GM12873 (cell line): ENCODE data around the gene ESYT2.

ENCODE experiments used
- TF ChIP-seq, protein P1 (sequence below): IDR thresholded peaks from 2 replicates; pipeline ENCODE4 v1.5.1; 2012; ENCODE audit warnings: low read depth, mild to moderate bottlenecking, moderate library complexity, low read length, control low read depth; ENCODE audit not compliant: insufficient read depth; ENCODE audit errors: missing control alignments

Gene ESYT2

GRCh38 chr7:158847451-158847866, 18.1 kb upstream of the ESYT2 start:
- TF ChIP-seq, protein P1, sequence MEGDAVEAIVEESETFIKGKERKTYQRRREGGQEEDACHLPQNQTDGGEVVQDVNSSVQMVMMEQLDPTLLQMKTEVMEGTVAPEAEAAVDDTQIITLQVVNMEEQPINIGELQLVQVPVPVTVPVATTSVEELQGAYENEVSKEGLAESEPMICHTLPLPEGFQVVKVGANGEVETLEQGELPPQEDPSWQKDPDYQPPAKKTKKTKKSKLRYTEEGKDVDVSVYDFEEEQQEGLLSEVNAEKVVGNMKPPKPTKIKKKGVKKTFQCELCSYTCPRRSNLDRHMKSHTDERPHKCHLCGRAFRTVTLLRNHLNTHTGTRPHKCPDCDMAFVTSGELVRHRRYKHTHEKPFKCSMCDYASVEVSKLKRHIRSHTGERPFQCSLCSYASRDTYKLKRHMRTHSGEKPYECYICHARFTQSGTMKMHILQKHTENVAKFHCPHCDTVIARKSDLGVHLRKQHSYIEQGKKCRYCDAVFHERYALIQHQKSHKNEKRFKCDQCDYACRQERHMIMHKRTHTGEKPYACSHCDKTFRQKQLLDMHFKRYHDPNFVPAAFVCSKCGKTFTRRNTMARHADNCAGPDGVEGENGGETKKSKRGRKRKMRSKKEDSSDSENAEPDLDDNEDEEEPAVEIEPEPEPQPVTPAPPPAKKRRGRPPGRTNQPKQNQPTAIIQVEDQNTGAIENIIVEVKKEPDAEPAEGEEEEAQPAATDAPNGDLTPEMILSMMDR: no peak

DNA sequence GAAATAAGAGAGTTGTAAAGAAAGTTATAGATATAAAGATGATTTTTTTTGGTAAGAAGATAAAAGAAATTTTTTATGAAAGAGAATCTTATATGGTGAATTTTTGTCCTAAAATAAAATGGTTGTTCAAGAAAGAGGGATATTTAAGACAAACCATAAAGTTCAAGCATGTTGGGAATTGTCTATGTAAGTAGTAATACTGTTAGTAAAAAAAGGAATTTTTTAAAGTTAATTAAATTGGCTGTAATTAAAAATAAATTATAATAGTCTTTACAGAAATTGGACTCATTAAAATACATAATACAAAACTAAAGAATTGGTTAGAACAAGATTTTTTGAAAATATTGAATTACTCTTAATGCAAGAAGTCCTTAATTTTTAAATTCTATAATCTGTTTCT, 17.0 kb upstream of the ESYT2 start:
- TF ChIP-seq, protein P1: no peak

DNA sequence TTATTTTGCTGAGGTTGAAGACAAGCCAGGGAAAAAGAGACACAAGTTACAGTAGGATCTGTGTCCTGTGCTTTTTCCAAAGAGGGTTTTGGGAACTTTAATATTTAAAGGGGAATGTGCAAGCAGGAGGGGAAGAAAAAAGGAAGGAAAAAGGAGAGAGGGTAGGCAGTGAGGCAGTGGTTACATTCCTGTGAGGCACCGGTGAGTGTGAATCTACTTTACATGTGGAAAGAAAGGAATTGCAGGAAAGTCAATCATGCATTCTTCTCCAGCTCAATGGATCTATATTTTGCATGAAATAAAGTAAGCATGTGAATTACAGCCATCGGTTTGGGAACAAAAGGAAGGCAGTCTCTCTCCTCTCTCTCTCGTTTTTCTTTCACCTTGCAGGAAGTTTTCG, 14.5 kb upstream of the ESYT2 start:
- TF ChIP-seq, protein P1: no peak

GRCh38 chr7:158842486-158842885, 13.2 kb upstream of the ESYT2 start:
- TF ChIP-seq, protein P1: no peak

DNA sequence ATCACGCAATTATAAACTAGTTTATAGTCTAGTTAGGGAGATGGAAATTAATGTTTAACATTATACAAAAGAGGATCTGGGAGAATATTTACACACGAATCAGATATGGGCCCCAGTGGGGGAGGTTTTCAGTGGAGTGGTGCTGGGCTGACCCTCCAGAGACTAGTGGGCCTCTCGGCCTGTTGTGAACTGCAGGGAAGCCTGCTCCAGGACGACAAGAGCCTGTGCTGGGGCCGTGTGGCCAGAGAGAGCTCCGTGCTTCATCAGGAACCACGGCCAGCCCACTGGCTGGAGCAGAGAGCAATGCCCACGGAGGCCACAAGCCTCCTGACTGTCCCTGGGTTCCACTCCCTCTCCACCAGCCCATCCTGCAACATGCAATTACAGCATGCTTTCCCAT, 11.3 kb upstream of the ESYT2 start:
- TF ChIP-seq, protein P1: no peak

DNA sequence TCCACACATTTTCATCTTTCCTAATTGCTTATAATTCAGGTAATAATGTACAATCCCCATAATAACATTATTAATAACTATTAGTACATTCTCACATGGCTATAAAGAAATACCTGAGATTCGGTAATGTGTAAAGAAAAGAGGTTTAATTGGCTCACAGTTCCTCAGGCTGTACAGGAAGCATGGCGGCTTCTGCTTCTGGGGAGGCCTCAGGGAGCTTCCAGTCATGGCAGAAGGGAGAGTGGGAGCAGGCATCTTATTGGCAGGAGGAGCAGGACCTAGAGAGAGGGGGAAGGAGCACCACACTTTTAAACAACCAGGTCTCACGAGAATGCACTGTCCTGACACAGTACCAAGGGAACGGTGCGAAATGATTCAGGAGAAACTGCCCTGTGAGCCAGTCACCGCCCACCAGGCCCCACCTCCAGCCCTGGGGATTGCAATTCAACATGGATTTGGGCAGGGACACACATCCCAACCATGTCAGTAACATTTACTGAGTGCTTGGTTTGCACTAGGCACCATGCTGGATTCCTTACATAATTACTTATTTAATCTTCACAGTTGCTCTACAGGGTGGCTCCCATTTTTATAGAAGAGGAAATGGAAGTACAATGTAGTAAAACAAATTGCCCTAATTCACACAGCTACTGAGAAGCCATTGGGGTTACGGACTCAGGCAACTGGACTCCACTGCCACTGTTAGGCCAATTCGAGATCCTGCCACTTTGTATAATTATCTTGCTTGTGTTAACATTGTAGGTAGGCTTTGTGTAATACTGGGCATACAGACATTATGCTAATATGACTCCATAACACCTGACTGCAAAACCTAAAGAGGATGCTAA, 8.7 kb upstream of the ESYT2 start:
- TF ChIP-seq, protein P1: no peak

DNA sequence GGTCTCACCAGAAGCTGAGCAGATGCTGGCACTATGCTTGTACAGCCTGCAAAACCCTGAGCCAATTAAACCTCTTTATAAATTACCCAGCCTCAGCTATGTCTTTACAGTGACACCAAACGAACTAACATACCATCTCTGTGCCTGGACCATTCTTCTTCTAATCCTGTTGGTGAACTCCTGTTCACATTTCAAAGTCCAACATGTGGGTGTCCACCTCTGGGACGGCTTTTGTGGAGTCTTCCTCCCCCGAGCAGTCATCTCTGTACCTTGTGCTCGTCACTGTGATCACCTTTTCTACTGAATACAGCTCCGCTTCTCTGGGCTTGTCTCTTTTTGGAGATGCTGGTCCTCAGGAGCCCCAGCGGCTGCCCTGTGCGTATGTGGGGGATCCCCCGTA, 7.4 kb upstream of the ESYT2 start:
- TF ChIP-seq, protein P1: no peak
